ENCODE results near the gene BRS3.

BRS3 gene

GRCh38 chrX:136464589-136464988, 23.2 kb upstream of the BRS3 start:
- POLR2A ChIA-PET: no interaction called here
- Histone ChIP-seq H3K4me3 (ENCODE audit: low read depth, low read length) (no peak overlapping the region), H3K36me3 (ENCODE audit: control insufficient read depth in 2 of 2, insufficient read depth in 1 of 2, low read length in 2 of 2) (no peaks in the 10 kb centered on the region; a peak in 1 of 3 replicates), H3K27ac (ENCODE audit: extremely low read depth, low read depth, low read length) (no peak overlapping the region), H3K4me1 (ENCODE audit: control insufficient read depth, insufficient read depth, low read length) (no peaks in the 10 kb centered on the region), H3K9me3 (ENCODE audit: control insufficient read depth, insufficient read depth, low read depth, low read length) (no peaks in the 10 kb centered on the region)
- TF ChIP-seq ZNF112 (tag by site-specific recombination; IDR thresholded peaks at IDR 0.05) (no peak), ZSCAN23 (tag by site-specific recombination; IDR thresholded peaks at IDR 0.05) (no peak), ZNF76 (tag by site-specific recombination; IDR thresholded peaks at IDR 0.05; ENCODE audit: borderline replicate concordance, low read depth) (no peak), ZNF24 (tag by site-specific recombination; IDR thresholded peaks at IDR 0.05) (no peak), ZNF704 (tag by site-specific recombination; IDR thresholded peaks at IDR 0.05) (no peak), ZNF280C (tag by site-specific recombination; IDR thresholded peaks at IDR 0.05) (no peak), ZNF362 (tag by site-specific recombination; IDR thresholded peaks at IDR 0.05) (no peak), ZNF324 (tag by site-specific recombination; IDR thresholded peaks at IDR 0.05) (no peak), ZNF2 (tag by site-specific recombination; IDR thresholded peaks at IDR 0.05) (no peak), ZNF645 (tag by site-specific recombination; IDR thresholded peaks at IDR 0.05) (no peak), EGR2 (tag by site-specific recombination; IDR thresholded peaks at IDR 0.05; ENCODE audit: low read depth) (no peak), GFI1B (tag by site-specific recombination; IDR thresholded peaks at IDR 0.05) (no peak)
- CTCF ChIA-PET: interaction anchor here (0.6 kb wide), 1 partner anchor 20 kb away, joined by 3 read pairs; no protein-coding TSS in a partner anchor

- ChIA-PET CTCF (interaction anchor here (0.6 kb wide), 1 partner anchor 112 kb away, joined by 5 read pairs; no protein-coding TSS in a partner anchor), POLR2A (no interaction called here)
- no peaks in the 10 kb centered on the region for H3K9me3 ChIP-seq (ENCODE audit: control insufficient read depth, insufficient read depth, low read depth, low read length)
- H3K4me3 ChIP-seq (ENCODE audit: low read depth, low read length): no peak overlapping the region
- no peaks in the 10 kb centered on the region for H3K4me1 ChIP-seq (ENCODE audit: control insufficient read depth, insufficient read depth, low read length)
- H3K27ac ChIP-seq (ENCODE audit: extremely low read depth, low read depth, low read length): no peak overlapping the region
- no peaks in the 10 kb centered on the region for H3K36me3 ChIP-seq (ENCODE audit: control insufficient read depth in 2 of 2, insufficient read depth in 1 of 2, low read length in 2 of 2)
- TF ChIP-seq ZNF544 (tag by site-specific recombination; IDR thresholded peaks at IDR 0.05): no peak
- TF ChIP-seq YY2 (tag by site-specific recombination; IDR thresholded peaks at IDR 0.05): no peak
- no peak for TF ChIP-seq ZFP3 (tag by site-specific recombination; IDR thresholded peaks at IDR 0.05; ENCODE audit: low read depth)
- no peak for TF ChIP-seq ZNF776 (tag by site-specific recombination; IDR thresholded peaks at IDR 0.05; ENCODE audit: borderline replicate concordance)
- no peak for TF ChIP-seq AEBP2 (tag by site-specific recombination; IDR thresholded peaks at IDR 0.05; ENCODE audit: borderline replicate concordance)
- TF ChIP-seq ZNF138 (tag by site-specific recombination; IDR thresholded peaks at IDR 0.05; ENCODE audit: borderline replicate concordance): no peak
- TF ChIP-seq ZSCAN23 (tag by site-specific recombination; IDR thresholded peaks at IDR 0.05): no peak
- TF ChIP-seq ZNF239 (tag by site-specific recombination; IDR thresholded peaks at IDR 0.05): no peak
- TF ChIP-seq ZEB2 (tag by site-specific recombination; IDR thresholded peaks at IDR 0.05): no peak
- no peak for TF ChIP-seq ZNF350 (tag by site-specific recombination; IDR thresholded peaks at IDR 0.05)
- no peak for TF ChIP-seq ZNF449 (tag by site-specific recombination; IDR thresholded peaks at IDR 0.05)
- TF ChIP-seq ZNF362 (tag by site-specific recombination; IDR thresholded peaks at IDR 0.05): no peak
- no peak for TF ChIP-seq KLF17 (tag by site-specific recombination; IDR thresholded peaks at IDR 0.05)
- no peak for TF ChIP-seq ZNF707 (tag by site-specific recombination; IDR thresholded peaks at IDR 0.05)
Observed at GRCh38 chrX:136467303-136467702, 20.4 kb upstream of the BRS3 start.

Data from HEK293 (cell line).